AG04449 (cell line): ENCODE measurements around the gene GAL3ST2.
"Not testable (repeated sequence)": the region's sequence is repeated elsewhere in the genome, so short reads cannot be mapped to it uniquely, and the experiment has no call there.

ENCODE experiments used
- CTCF ChIA-PET: fragments of 350-600 bp; formaldehyde crosslinking; extraction: SDS; loops from one replicate; lab custom pipeline; 2021; ENCODE audit warnings: antibody characterized with exemption; lab: Yijun Ruan, JAX
- POLR2A ChIA-PET: fragments of 400-600, 350-600 bp; formaldehyde crosslinking; extraction: SDS; loops from one replicate; lab custom pipeline; 2020; ENCODE audit warnings: antibody characterized with exemption, inconsistent platforms; lab: Yijun Ruan, JAX
- DNase-seq: peaks from one replicate; pipeline ENCODE4 v3.0.0-alpha.2; 2010; ENCODE audit warnings: low read depth, low spot score
- H3K4me3 ChIP-seq: 2 replicates; pipeline ENCODE4 v1.5.1; 2011; ENCODE audit warnings: low read depth, mild to moderate bottlenecking, control low read depth, low read length
- CTCF ChIP-seq: IDR thresholded peaks from one replicate; pipeline ENCODE4 v1.5.1; 2011; ENCODE audit warnings: mild to moderate bottlenecking, moderate library complexity, low read length, control low read depth, inconsistent platforms; ENCODE audit not compliant: insufficient read depth; ENCODE audit errors: missing control alignments

The GAL3ST2 gene

GRCh38 chr2:241738040-241738686, 38.5 kb upstream of the GAL3ST2 start:
- H3K4me3 ChIP-seq: no peak overlapping the region
- CTCF ChIA-PET: interaction anchor here (1.8 kb wide), 1 partner anchor 140 kb away, joined by 6 read pairs; no protein-coding TSS in a partner anchor
- POLR2A ChIA-PET: interaction anchor here (0.6 kb wide), 1 partner anchor 371 kb away, joined by 3 read pairs; no protein-coding TSS in a partner anchor
- no peak for DNase-seq
- TF ChIP-seq CTCF: no peak

GRCh38 chr2:241739177-241739576, 37.4 kb upstream of the GAL3ST2 start:
- TF ChIP-seq CTCF: no peak
- H3K4me3 ChIP-seq: no peak overlapping the region
- DNase-seq: no peak
- ChIA-PET POLR2A (no interaction called here), CTCF (interaction anchor here (1.8 kb wide), 2 partner anchors 74 to 139 kb away, joined by 6 to 7 read pairs; no protein-coding TSS in a partner anchor)

- DNase-seq: no peak
- no peak for TF ChIP-seq CTCF
- ChIA-PET CTCF (interaction anchor here (1.1 to 1.8 kb wide), 3 partner anchors 11 to 139 kb away, joined by 3 to 7 read pairs (median 6); no protein-coding TSS in a partner anchor), POLR2A (no interaction called here)
- H3K4me3 ChIP-seq: no peak overlapping the region
Measured at GRCh38 chr2:241739651-241740050, 37.0 kb upstream of the GAL3ST2 start.

- TF ChIP-seq CTCF: no peak
- POLR2A ChIA-PET: no interaction called here
- CTCF ChIA-PET: no interaction called here
- DNase-seq: no peak
- H3K4me3 ChIP-seq: no peak overlapping the region
Measured at GRCh38 chr2:241741016-241741415, 35.6 kb upstream of the GAL3ST2 start.

- H3K4me3 ChIP-seq: no peak overlapping the region
- CTCF ChIA-PET: no interaction called here
- no peak for TF ChIP-seq CTCF
- DNase-seq: no peak
- POLR2A ChIA-PET: no interaction called here
Measured at GRCh38 chr2:241742320-241742939, 34.2 kb upstream of the GAL3ST2 start.

- DNase-seq, H3K4me3 ChIP-seq, POLR2A ChIA-PET: not testable (repeated sequence)
- CTCF ChIA-PET: interaction anchor here (0.8 kb wide), 1 partner anchor 8 kb away, joined by 3 read pairs; the partner anchor contains the start of gene D2HGDH
Measured at GRCh38 chr2:241743008-241743407, 33.6 kb upstream of the GAL3ST2 start.
